Activated CD4-positive, alpha-beta T cell treated with anti-CD3 and anti-CD28 coated beads for 48 hours (primary cell): ENCODE results near the gene FAM241A.
"Not testable (repeated sequence)": the region's sequence is repeated elsewhere in the genome, so short reads cannot be mapped to it uniquely, and the experiment has no call there.

Experiments
- DNase-seq: peaks from one replicate; pipeline ENCODE4 v3.0.0-alpha.2; 2020

Gene FAM241A

GRCh38 chr4:112145326-112145789, at the start of gene FAM241A:
Gene FAM241A, plus strand, starts transcription at chr4:112145454. Its CDS starts 127 bp downstream, at chr4:112145581.
- peak; percentile 92 for DNase-seq

GRCh38 chr4:112098841-112099530, 46.3 kb upstream of the FAM241A start:
- no peak for DNase-seq

GRCh38 chr4:112099701-112100297, 45.5 kb upstream of the FAM241A start:
- DNase-seq = no peak

GRCh38 chr4:112102875-112103370, 42.3 kb upstream of the FAM241A start:
- DNase-seq = no peak

- no peak for DNase-seq
Measured at GRCh38 chr4:112105201-112105969, 39.9 kb upstream of the FAM241A start.

DNA sequence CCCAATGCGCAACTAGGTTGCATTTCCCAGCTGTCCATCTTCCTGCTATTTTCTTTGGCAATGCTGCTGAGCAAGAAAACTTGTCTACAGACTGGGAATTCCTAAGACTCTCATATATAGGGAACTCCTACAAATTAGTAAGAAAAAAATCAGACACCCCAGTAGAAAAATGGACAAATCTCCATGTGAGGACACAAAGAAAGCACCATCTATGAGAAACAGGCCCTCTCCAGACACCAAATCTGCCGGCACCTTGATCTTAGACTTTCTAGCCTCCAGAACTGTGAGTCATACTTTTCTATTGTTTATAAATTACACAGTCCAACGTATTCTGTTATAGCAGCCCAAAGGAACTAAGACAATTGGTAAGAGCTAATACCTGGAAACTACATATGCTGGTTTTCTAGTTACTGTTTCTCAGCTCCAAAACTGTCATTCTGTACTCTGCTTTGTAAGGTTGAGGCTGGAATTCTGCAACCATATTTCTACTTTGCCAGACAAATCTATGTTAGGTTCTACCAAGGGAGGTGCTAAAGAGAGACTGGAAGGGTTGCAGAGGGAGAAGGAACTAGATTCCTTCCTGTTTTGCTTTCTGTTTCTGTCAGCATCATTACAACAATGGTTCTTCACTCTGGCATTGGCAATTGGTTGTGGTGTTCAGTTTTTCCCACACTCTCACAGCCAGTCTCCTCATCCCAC, 35.7 kb upstream of the FAM241A start:
- DNase-seq = no peak

DNA sequence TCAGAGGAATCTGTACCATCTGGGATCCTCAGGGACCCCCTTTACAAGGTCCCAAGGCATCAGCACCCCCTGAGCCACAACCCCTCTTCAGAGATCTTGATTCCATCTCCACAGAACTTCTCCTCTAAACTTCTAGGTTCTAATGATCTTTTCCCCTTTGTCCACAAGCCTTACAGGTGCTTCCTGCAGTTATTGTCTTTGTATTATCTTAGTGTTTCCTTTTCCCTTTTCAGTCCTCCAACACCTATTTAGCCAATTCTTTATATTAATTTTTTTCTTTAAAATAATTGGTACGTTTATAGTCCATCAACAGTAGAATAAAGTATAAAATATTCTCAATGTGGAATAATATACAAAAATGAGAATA, 35.2 kb upstream of the FAM241A start:
- DNase-seq = no peak

DNA sequence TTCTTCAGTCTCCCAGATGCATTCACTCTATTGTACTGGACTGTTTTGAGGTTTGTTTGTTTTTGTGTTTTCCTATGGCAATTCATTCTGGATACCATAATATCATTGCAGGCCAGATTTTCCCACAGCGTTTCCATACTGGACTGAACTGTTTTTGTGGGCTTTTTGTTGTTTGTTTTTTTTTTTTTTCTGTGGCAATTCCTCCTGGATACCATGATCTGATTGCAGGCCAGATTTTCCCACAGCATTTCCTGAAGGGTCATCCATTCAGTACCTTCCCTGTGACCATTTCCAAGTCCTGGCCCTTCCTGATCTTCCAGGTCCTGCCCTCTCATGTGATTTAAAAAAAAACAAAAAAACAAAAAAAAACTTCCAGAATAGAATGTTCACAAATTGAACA, 33.9 kb upstream of the FAM241A start:
- no peak for DNase-seq

- DNase-seq = not testable (repeated sequence)
Measured at GRCh38 chr4:112112095-112112494, 33.2 kb upstream of the FAM241A start.

GRCh38 chr4:112112590-112113170, 32.6 kb upstream of the FAM241A start:
- no peak for DNase-seq

GRCh38 chr4:112113864-112114263, 31.4 kb upstream of the FAM241A start:
- no peak for DNase-seq

DNA sequence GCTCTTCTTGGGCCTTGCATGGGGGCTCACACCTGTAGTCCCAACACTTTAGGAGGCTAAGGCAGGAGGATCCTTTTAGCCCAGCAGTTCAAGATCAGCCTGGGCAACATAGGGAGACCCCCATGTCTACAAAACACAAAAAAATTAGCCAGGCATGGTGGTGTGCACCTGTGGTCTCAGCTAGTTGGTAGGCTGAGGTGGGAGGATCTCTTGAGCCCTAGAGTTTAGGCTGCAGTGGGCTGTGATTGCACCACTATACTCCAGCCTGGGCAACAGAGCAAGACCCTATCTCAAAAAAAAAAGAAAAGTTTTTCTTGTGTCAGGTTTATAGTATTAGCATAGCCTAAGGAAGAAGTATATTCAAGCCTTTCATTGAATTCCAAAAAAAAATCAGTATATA, 30.8 kb upstream of the FAM241A start:
- no peak for DNase-seq

DNA sequence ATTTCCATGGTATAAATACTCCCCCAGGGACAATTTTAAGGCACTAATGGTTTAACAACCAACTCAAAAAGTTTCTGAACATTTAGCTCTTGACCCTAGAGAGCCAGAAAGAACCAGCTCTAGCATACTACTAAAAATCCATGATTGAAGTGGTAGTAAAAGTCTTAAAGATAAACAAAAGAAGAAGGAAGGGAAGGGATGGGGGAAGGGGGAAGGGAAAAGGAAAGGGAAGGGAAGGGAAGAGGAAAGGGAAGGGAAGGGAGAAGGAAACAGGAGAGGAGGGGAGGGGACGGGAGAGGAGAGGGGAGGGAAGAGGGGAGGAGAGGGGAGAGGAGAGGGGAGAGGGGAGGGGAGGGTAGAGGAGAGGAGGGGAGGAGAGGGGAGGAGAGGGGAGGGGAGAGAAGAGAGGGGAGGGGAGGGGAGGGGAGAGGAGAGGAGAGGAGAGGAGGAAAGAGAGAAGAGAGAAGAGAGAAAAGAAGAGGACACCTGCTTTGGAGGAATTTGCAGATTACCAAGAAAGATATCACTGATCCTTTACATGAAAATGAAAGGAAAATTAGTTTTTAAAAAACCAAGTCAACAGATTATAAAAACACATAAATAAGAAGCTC, 26.4 kb upstream of the FAM241A start:
- DNase-seq = no peak

- peak; percentile 25 for DNase-seq
Measured at GRCh38 chr4:112119353-112119783, 25.9 kb upstream of the FAM241A start.

DNA sequence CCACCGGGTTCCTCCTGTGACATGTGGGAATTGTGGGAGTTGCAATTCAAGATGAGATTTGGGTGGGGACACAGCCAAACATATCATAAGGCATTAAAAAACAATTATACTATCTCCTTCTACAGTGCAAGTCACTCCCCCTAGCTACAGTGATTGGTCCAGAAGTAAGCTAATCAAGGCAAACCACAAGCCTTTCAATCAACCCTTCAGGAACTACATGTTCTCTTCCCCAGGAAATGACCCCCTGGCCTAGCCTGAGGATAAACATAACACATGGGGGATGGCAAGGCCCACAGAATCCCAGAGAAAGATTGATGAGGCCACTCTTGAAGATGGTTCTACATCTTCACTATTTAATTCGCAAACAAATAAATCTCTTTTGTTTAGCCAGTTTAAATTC, 25.2 kb upstream of the FAM241A start:
- DNase-seq = no peak

- no peak for DNase-seq
Measured at GRCh38 chr4:112125416-112125815, 19.8 kb upstream of the FAM241A start.

- DNase-seq = no peak
Measured at GRCh38 chr4:112127048-112127637, 18.1 kb upstream of the FAM241A start.

GRCh38 chr4:112127803-112128202, 17.5 kb upstream of the FAM241A start:
- no peak for DNase-seq

GRCh38 chr4:112128452-112128851, 16.8 kb upstream of the FAM241A start:
- no peak for DNase-seq

GRCh38 chr4:112130906-112131305, 14.3 kb upstream of the FAM241A start:
- no peak for DNase-seq

DNA sequence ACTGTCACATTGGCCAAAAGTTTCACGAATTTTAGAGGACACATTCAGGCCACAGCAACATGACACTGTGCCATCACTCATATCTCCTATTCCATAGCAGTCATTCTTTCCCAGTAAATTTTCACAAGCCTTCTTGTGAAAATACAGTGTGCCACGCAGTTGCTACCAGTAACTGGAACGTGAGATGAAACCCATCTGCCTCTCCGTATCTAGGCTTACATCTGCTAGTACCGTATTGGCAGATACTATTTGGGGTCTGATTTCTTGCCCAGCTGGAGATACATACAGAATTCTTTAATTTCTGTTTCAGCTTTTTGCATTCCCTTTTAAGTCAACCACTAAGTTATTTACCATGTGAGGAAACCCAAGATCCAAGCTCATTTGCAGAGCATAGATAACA, 8.7 kb upstream of the FAM241A start:
- DNase-seq = no peak

DNA sequence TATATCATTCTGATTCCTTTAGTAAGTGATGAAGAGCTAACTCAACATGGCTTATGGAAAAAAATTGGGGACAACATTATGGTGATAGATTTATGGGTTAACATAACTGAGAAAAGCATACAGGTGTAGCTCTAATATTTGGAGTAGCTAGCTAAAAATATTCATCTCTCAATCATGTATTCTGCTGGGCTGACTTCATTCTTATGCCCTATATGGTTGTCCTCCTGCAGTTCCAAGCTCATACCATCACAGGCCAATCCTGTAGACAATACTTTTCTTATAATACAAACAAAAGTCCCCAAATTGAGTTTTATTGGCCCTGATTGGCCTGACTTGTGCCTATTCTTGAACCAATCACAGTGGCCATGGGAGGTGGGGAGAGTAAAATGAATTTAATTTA, 6.7 kb upstream of the FAM241A start:
- no peak for DNase-seq
